ENCODE results near the gene MFAP1.

Gene MFAP1

DNA sequence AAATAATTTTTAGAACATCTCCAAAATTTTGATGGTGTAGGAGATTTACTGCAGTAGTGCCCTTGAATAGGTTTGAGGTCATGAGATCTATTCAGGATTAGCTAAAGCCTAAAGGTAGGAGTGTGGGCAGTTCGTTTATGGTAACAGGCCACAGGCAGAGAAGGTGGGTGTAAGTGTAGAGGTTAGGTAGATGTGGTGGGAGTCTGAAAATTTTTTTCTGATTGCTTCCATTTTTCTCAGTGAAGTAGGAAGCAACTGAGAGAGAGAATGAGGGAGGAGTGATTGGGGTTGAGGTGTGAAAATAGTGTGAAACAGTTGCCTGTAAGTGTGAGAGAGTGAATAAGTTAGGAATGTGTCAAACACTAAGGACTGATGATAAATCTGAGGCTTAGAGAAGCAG, 45.5 kb downstream of the MFAP1 start:
- no peak overlapping the region for H3K27ac ChIP-seq
- DNase-seq (ENCODE audit: low read depth, low spot score), result no peak

DNA sequence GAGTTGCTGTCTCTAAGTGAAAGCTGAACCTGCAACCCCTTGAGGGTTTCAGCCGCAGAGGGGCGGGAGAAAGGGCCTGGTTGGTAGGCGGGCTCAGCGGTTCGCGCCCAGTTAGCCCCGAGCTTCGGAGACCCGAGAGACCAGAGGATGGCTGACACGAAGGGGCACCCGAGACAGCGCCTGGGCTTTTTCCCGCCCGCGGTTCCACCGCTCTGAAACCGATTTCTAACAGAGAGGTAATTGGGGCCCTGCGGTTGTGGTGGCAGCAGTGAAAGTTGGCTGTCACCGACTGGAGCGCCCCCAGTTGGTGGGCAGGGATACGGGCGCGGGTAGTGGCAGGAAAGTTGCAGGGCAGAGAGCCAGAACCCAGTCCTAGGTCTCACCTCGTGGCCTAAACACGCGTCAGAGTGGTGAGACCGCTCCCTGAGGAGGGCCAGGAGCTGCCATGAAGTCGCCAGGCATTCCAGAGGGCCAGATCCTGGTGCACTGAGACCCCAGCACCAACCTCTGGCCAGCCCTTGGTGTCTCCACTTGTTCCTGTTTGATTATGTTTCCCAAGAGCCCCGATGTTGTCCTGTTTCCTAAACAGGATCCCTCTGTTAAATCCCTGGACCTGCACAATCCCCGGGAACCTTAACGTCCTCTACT, 47.1 kb downstream of the MFAP1 start:
- peak overlapping the region; percentile 56 for H3K27ac ChIP-seq
- no peak for DNase-seq (ENCODE audit: low read depth, low spot score)

DNA sequence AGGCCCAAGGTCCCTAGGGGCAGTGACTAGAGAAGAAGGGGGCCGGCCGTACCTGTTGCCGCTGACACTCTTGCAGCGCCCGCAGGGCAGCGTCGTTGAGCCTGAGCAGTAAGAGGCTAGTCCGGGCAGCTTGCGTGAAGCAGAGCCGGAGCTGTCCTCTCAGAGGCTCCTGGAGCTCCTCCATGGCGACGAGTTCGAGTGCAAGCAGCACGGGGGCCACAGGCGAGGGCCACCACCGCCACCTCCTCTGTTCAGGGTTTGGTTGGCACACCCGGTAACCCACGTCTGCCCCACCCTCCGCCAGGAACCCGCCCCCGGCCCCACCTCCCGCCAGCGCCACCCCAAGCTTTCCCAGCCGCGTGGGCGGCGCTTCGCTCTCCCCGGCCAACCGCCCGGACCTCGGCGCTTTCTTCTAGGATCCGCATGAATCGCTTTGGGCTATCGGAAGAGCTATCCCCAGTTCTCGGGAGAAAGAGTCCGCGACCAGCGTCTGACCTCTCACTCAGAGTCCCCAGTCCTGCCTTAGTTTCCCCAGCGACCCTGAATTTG, 47.7 kb downstream of the MFAP1 start, which contains the start of gene ELL3:
TSS of gene ELL3 (minus strand) at position 249 of the 549 bp plus-strand sequence. CDS start at position 184, 65 bp downstream.
- no peak for DNase-seq (ENCODE audit: low read depth, low spot score)
- H3K27ac ChIP-seq, result peak within 1 kb of the TSS; percentile 56

DNA sequence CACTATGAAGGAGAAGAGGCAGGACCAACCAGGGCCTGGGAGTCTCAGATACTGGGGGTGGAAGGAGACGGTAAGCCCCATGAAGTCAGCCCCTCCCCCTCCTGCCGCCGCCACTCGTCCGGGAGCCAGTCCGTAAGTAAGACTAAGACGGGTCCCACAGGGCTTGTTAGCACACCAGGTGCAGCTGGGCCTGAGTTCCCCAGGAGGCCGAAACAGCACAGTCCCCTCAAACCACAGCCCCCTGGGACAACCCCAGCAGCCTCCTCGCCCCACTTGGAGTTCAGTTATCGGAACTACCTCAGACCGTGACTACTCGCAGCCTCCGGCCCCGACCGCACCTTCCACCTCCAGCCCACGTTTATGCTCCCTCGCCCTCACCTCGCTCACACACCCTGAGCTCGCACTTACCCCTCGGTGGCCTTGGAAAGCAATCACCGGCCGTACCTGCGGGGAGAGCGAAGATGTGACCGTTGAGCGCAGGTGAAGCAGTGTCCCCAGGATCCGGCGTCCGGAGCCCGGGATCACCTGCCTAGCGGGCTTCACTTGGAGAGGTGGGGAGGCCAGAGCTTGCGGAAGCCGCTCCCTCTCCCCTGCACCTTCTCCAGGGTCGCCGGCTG, 48.3 kb downstream of the MFAP1 start:
- H3K27ac ChIP-seq, result peak overlapping the region; percentile 56

DNA sequence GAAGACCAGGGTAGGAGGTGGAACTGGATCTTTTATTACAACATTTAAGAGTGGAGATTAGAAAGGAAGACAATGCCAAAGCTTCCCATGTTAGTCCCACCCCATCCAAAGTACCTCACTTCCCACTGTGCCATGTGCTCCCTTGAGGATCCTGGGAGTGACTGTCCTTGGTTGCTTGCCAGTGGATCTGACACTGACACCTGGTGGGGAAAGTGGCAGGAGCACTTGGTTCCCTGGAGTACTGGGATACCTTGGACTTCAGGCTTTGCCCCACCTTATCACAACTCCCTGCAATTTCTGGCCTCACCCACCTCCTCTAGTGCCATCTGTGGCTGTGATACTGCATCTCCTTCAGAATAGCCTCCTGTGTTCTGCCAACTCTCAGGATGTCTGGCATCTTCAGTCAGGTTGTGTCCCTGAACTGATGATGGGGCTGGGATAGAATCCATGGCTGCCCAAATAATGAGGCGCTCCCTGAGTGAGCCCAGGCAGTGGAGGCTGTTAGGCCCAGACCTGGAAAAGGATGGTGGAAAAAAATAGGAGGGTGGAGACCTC, 49.0 kb downstream of the MFAP1 start:
- DNase-seq (ENCODE audit: low read depth, low spot score), result no peak
- peak overlapping the region; percentile 56 for H3K27ac ChIP-seq

More for the DNA sequence above, 48.3 kb downstream of the MFAP1 start:
- no peak for DNase-seq (ENCODE audit: low read depth, low spot score)

DNA sequence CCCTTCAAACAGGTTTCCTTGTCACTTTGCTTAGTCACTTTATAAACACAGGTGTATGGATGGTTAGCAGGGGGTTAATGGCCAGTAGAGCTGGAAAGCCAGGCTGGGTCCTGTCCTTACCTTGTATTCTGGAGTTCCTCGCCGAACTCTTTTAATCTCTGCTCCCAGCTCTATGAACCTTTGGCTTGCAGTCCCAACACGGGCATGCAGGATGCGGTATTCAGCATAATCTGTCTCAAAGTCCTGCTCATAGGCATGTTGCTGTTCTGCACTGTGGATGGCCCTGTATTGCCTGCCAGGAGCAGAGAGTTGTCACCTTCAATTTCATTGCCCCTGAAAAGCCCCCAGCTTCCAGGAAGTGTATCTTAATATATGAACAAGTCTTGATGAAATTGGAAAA, 50.4 kb downstream of the MFAP1 start:
- DNase-seq (ENCODE audit: low read depth, low spot score), result no peak
- H3K27ac ChIP-seq, result peak overlapping the region; percentile 56

DNA sequence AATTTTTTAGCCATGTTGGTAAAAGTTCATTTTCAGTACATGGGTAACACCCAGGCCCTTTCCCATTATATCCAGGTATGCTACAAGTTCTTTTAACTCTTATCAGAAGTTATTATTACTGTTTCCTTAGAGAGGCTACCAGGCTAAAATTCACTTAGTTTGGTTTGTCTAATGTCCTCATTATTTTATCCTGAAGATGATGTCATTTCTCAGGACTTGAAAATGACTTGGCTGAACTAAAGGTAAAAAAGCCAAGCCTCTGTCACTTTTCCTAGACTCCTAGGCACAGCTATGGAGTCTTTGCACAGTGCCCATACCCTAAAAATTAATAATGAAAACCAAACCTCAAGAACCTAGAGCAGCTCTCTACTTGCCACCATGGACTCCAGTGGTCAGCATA, 51.9 kb downstream of the MFAP1 start:
- DNase-seq (ENCODE audit: low read depth, low spot score), result no peak
- peak overlapping the region; percentile 40 for H3K27ac ChIP-seq

DNA sequence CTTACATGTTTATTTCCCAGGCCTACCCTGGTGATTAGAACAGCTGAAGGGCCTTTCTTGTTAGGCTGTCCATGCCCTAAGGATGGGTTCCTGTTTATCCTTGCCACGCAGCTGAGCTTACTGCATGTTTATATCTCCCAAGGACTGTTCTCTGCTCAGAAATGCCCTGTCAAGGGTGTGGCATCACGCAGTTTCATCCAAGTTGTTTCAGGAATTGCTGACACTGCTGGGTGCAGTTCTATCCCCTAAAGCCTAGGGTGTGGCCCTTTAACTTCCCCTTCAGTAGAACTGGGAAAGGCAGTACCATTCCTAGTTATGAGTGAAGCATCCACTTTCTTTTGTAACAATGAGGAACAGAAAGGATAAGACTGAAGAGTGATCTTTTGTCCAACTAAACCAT, 52.7 kb downstream of the MFAP1 start:
- peak overlapping the region; percentile 40 for H3K27ac ChIP-seq
- no peak for DNase-seq (ENCODE audit: low read depth, low spot score)

DNA sequence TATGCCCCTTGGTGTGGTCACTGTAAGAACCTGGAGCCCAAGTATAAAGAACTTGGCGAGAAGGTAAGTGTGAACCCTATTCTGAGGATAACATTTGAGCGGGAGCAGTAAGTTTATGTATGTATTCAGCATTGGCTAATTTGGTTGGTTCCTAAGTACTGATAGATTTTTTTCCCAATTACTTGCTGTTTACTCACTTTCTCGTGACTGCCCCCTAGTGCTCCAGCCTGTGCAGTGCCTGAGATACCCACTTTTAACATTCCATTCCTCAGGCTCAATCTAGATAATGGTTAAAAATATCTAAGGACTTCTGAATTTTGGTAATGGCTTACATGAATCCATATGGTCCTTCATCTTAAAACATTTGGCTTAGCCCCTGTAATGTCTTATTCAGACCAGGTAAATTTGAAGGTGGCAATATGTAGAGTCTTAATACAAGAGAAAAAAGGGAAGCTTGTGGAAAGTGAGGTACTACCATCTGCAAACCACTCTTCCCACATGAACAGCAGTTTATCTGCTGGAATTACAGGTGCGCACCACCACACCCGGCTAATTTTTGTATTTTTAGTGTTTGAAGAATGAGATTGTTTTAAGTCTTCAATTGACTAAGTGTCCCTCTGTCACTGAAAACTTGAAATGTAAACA, 54.8 kb downstream of the MFAP1 start:
- DNase-seq (ENCODE audit: low read depth, low spot score), result no peak
- no peak overlapping the region for H3K27ac ChIP-seq

DNA sequence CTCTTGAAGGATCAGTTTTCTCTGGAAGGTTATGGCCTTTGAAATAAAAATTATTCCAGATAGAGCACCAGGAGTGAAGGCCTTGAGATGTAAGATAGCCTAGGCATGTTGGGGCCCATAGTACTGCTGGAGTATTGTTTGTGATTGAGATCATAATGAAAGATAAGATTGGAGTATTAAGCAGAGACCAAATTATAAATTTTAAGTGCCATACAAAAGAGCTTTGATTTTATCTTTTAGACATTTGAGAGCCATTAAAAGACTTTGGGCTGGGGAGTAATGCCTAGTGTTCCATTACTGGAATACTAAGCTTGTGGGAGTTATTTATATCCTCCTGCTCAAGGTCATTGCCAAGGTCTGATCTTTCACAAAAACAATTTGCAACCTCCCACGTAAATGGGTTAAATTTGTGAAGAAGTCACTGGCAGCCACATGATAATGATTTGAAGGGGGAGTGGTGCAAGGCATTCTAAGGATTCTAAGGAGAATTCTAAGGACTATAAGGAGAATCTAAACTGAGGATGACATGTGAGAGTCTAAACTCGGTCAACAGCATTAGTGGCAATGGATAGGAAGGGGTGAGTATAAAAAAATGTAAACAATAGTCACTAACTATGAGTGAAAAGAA, 60.6 kb downstream of the MFAP1 start:
- no peak overlapping the region for H3K27ac ChIP-seq
- DNase-seq (ENCODE audit: low read depth, low spot score), result no peak

DNA sequence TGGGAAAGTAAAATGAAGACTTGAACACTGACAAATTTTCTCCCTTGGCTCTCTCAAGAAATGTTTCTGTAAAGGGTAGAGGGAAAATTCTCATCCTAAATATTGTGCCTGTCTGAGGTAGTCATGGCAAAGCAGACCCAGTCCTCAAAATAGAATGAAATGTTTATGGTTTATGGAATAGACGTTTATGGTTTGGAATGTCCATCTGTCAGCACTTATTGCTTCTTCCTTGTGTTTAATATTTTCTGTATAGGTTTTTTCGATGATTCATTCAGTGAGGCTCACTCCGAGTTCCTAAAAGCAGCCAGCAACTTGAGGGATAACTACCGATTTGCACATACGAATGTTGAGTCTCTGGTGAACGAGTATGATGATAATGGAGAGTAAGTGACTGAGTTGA, 61.7 kb downstream of the MFAP1 start:
- no peak for DNase-seq (ENCODE audit: low read depth, low spot score)
- no peak overlapping the region for H3K27ac ChIP-seq

Measured in epithelial cell of prostate (primary cell).